SK-N-SH treated with all-trans-retinoic acid at 6 μM for 48 hours (cell line): ENCODE measurements around the gene TKT.

Experiments used
- ATAC-seq: fragments of 200-7000 bp; cut with Tn5 transposase; 3 replicates; pipeline ENCODE4 v1.9.1; 2020; ENCODE audit warnings: mild to moderate bottlenecking, moderate library complexity
- ARNTL ChIP-seq: fragments of 450-650 bp; formaldehyde crosslinking; IDR thresholded peaks from 2 replicates; pipeline ENCODE4 v1.5.0; 2020; ENCODE audit warnings: low read depth, mild to moderate bottlenecking, moderate library complexity, borderline replicate concordance
- BACH2 ChIP-seq: fragments of 250-450 bp; sonication (Bioruptor Pico); IDR thresholded peaks from 2 replicates; pipeline ENCODE4 v1.9.0; 2021; ENCODE audit warnings: mild to moderate bottlenecking, borderline replicate concordance
- CREB5 ChIP-seq: fragments of 250-450 bp; sonication (Bioruptor Pico); IDR thresholded peaks from 2 replicates; pipeline ENCODE4 v1.5.1; 2020; ENCODE audit warnings: low read depth, mild to moderate bottlenecking, moderate library complexity
- CSDC2 ChIP-seq: fragments of 250-450 bp; sonication (Bioruptor Pico); IDR thresholded peaks from 2 replicates; pipeline ENCODE4 v1.5.0; 2020; ENCODE audit warnings: mild to moderate bottlenecking, moderate library complexity
- CSRNP3 ChIP-seq: fragments of 250-450 bp; sonication (Bioruptor Pico); IDR thresholded peaks from 2 replicates; pipeline ENCODE4 v1.5.1; 2021; ENCODE audit warnings: mild to moderate bottlenecking, moderate library complexity
- ESRRG ChIP-seq: fragments of 250-450 bp; sonication (Bioruptor Pico); IDR thresholded peaks from 2 replicates; pipeline ENCODE4 v1.6.1; 2021; ENCODE audit warnings: mild to moderate bottlenecking
- GLIS3 ChIP-seq: fragments of 250-450 bp; sonication (Bioruptor Pico); IDR thresholded peaks from 2 replicates; pipeline ENCODE4 v1.5.0; 2020; ENCODE audit warnings: mild to moderate bottlenecking, moderate library complexity
- ISL1 ChIP-seq: fragments of 250-450 bp; sonication (Bioruptor Pico); IDR thresholded peaks from 2 replicates; pipeline ENCODE4 v2.1.2; 2022; ENCODE audit warnings: mild to moderate bottlenecking, moderate library complexity
- OSR1 ChIP-seq: fragments of 250-450 bp; sonication (Bioruptor Pico); IDR thresholded peaks from 2 replicates; pipeline ENCODE4 v1.8.0; 2022; ENCODE audit warnings: moderate library complexity, mild to moderate bottlenecking, inconsistent platforms
- PATZ1 ChIP-seq: fragments of 250-450 bp; sonication (Bioruptor Pico); IDR thresholded peaks from 2 replicates; pipeline ENCODE4 v1.8.0; 2020; ENCODE audit warnings: mild to moderate bottlenecking, moderate library complexity, borderline replicate concordance
- POU6F1 ChIP-seq: fragments of 250-450 bp; sonication (Bioruptor Pico); IDR thresholded peaks from 2 replicates; pipeline ENCODE4 v1.8.0; 2021; ENCODE audit warnings: low read depth, mild to moderate bottlenecking, moderate library complexity, borderline replicate concordance
- PPARA ChIP-seq: fragments of 250-450 bp; sonication (Bioruptor Pico); IDR thresholded peaks from 2 replicates; pipeline ENCODE4 v1.5.0; 2020; ENCODE audit warnings: mild to moderate bottlenecking, borderline replicate concordance
- RARB ChIP-seq: fragments of 250-450 bp; sonication (Bioruptor Pico); IDR thresholded peaks from 2 replicates; pipeline ENCODE4 v1.8.0; 2021; ENCODE audit warnings: mild to moderate bottlenecking, moderate library complexity
- TCF4 ChIP-seq: fragments of 250-450 bp; sonication (Bioruptor Pico); IDR thresholded peaks from 2 replicates; pipeline ENCODE4 v1.8.0; 2021; ENCODE audit warnings: mild to moderate bottlenecking, moderate library complexity, borderline replicate concordance
- TOX ChIP-seq: fragments of 250-450 bp; sonication (Bioruptor Pico); IDR thresholded peaks from 2 replicates; pipeline ENCODE4 v1.8.0; 2021; ENCODE audit warnings: mild to moderate bottlenecking, moderate library complexity, borderline replicate concordance
- ZC3H10 ChIP-seq: fragments of 250-450 bp; sonication (Bioruptor Pico); IDR thresholded peaks from 2 replicates; pipeline ENCODE4 v1.5.1; 2021; ENCODE audit warnings: mild to moderate bottlenecking, moderate library complexity
- ZFP3 ChIP-seq: fragments of 250-450 bp; sonication (Bioruptor Pico); IDR thresholded peaks from 2 replicates; pipeline ENCODE4 v1.5.0; 2020; ENCODE audit warnings: mild to moderate bottlenecking, moderate library complexity
- ZFP30 ChIP-seq: fragments of 450-650 bp; formaldehyde crosslinking; IDR thresholded peaks from 2 replicates; pipeline ENCODE4 v1.5.0; 2022; ENCODE audit warnings: mild to moderate bottlenecking, moderate library complexity
- ZNF565 ChIP-seq: fragments of 450-650 bp; formaldehyde crosslinking; conservative IDR thresholded peaks from 2 replicates; pipeline ENCODE4 v1.5.0; 2020; ENCODE audit warnings: low read depth, mild to moderate bottlenecking, moderate library complexity
- ZNF8 ChIP-seq: fragments of 450-650 bp; formaldehyde crosslinking; IDR thresholded peaks from 2 replicates; pipeline ENCODE4 v1.5.0; 2020; ENCODE audit warnings: mild to moderate bottlenecking, moderate library complexity

The TKT gene

GRCh38 chr3:53230041-53230621, 25.7 kb downstream of the TKT start:
- TF ChIP-seq CSDC2 (CRISPR knock-in tag), result no peak
- no peak for TF ChIP-seq RARB (CRISPR knock-in tag)
- TF ChIP-seq ARNTL (CRISPR knock-in tag), result no peak
- no peak for TF ChIP-seq TCF4 (CRISPR knock-in tag)
- no peak for TF ChIP-seq ZNF565
- TF ChIP-seq ZNF8 (CRISPR knock-in tag), result no peak
- TF ChIP-seq ZC3H10, result no peak
- TF ChIP-seq CREB5, result no peak
- no peak for TF ChIP-seq GLIS3 (CRISPR knock-in tag)
- TF ChIP-seq PATZ1 (CRISPR knock-in tag), result no peak
- no peak for TF ChIP-seq ESRRG (CRISPR knock-in tag)
- no peak for TF ChIP-seq CSRNP3 (CRISPR knock-in tag)
- no peak for TF ChIP-seq OSR1 (CRISPR knock-in tag)
- no peak for TF ChIP-seq ZFP30 (CRISPR knock-in tag)
- TF ChIP-seq POU6F1 (CRISPR knock-in tag), result no peak
- no peak for TF ChIP-seq BACH2 (CRISPR knock-in tag)
- TF ChIP-seq, all 23 proteins: peak for 0
- no peak for ATAC-seq

DNA sequence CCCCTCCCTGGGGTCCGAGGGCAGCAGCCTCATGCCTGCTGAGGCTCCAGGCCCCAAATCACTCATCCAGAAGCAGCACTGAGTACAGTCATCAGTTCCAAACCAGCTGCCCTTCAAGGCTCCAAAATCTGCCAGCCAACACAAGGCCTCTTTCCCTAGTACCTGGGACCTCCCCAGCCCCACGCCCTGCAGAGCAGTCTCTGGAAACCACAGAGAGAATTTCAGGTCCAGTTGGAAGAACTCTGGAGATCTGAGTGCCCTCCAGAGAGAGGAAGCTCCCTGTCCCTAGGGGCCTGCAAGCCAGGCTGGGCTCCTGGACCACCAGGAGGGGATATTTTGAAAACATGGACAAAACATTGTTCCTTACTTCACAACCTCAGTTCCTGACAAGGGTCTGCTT, 26.2 kb downstream of the TKT start:
- no peak for TF ChIP-seq ZFP3 (CRISPR knock-in tag)
- no peak for TF ChIP-seq CREB5
- no peak for TF ChIP-seq ZC3H10
- TF ChIP-seq CSRNP3 (CRISPR knock-in tag), result no peak
- TF ChIP-seq POU6F1 (CRISPR knock-in tag), result no peak
- no peak for TF ChIP-seq TOX (CRISPR knock-in tag)
- no peak for TF ChIP-seq RARB (CRISPR knock-in tag)
- no peak for TF ChIP-seq ISL1 (CRISPR knock-in tag)
- TF ChIP-seq BACH2 (CRISPR knock-in tag), result no peak
- TF ChIP-seq GLIS3 (CRISPR knock-in tag), result no peak
- TF ChIP-seq ZNF565, result no peak
- TF ChIP-seq ZNF8 (CRISPR knock-in tag), result no peak
- no peak for TF ChIP-seq PPARA
- TF ChIP-seq ZFP30 (CRISPR knock-in tag), result no peak
- no peak for TF ChIP-seq OSR1 (CRISPR knock-in tag)
- no peak for ATAC-seq
